GM19351 (cell line): ENCODE measurements around the gene GALR2.

Experiments used
- ATAC-seq: cut with Tn5 transposase; IDR thresholded peaks from one replicate; pipeline ENCODE4 v1.9.1; 2021; ENCODE audit warnings: mild to moderate bottlenecking, moderate library complexity; ENCODE audit not compliant: unreplicated experiment

The GALR2 gene

DNA sequence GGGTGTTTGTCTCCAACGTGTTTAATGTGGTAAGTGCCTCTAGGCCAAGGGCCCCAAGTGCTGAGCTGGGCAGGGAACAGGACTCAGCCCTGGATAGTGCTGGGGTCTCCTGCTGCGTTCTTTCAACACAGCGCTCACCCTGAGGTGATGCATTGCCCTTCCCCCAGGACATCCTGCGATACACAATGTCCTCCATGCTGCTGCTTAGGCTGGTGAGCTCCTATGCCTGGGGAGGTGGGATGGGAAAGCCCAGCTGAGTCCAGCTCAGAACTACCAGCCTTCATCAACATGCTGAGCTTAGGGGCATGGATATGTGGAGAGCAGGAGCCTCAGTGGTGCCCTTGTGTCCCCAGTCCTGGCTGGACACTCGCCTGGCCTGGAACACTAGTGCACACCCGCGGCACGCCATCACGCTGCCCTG is 5.0 kb downstream of the GALR2 start:
- no peak for ATAC-seq

- no peak for ATAC-seq
These were observed 5.6 kb downstream of the GALR2 start for GRCh38 chr17:76079956-76080767.

GRCh38 chr17:76080768-76081287 is 6.2 kb downstream of the GALR2 start:
- no peak for ATAC-seq

DNA sequence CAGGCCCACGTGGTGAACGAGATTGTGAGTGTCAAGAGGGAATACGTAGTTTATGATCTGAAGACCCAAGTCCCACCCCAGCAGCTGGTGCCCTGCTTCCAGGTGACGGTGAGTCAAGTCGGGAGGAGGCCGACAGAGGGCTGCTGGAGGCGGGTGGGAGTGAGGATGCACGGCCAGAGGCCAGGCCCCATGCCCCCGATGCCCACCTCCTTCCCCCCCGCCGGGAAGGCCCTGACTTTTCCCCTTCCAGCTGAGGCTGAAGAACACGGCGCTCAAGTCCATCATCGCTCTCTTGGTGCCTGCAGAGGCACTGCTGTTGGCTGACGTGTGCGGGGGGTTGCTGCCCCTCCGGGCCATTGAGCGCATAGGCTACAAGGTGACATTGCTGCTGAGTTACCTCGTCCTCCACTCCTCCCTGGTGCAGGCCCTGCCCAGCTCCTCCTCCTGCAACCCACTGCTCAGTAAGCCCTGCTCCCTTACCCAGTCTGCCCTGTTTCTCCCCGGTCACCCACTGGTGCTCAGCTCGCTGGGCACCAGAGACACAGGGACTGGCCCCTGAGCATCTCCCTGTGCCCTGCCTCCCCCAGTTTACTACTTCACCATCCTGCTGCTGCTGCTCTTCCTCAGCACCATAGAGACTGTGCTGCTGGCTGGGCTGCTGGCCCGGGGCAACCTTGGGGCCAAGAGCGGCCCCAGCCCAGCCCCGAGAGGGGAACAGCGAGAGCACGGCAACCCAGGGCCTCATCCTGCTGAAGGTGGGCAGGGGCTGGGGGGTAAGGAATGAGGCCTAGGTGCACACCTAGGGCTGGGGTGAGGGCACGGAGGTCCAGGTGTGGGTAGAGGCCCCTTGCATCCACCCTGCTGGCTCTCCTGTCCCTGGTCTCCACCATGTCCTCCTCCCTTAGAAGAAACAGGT is 7.0 kb downstream of the GALR2 start:
- no peak for ATAC-seq

DNA sequence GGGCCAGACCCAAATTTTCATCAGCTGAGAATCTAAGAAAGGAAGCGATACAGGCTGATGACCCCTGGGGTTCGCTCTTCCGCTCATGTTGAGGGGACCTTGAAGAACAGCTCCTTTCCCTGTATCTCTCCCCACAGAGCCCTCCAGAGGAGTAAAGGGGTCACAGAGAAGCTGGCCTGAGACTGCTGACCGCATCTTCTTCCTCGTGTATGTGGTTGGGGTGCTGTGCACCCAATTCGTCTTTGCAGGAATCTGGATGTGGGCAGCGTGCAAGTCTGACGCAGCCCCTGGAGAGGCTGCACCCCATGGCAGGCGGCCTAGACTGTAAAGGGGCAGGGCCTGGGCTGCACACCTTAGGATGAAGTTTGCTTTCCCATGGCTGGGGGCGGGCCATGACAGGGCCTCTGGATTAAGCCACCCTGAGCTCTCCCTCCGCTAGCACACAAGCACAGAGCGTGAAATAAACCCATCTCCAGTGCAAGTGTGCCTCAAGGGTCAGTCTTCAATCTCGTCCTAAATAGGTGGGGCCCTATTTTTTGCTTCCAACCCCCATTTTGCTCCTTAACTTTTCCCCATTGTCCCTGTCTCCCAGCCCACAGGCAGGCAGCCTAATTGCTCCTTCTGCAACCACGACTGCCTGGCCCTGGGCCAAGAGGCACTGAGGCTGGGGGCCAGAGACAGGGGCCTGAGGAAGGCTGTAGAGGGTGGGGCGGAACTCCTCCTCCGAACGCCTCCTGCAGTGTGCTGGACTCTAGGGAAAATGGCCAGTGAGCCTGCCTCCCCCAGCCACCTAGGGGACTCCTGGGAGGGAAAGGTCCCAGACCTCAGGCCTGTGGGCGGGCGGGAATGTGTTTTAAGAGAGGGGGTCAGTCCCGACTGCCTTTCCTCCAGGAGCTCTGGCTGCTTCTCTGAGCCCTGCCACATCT is 8.0 kb downstream of the GALR2 start:
- no peak for ATAC-seq

- no peak for ATAC-seq
These were observed 9.1 kb downstream of the GALR2 start for GRCh38 chr17:76083536-76084182.

GRCh38 chr17:76085066-76085730 is 10.6 kb downstream of the GALR2 start:
- ATAC-seq: no peak

GRCh38 chr17:76085731-76086366 is 11.3 kb downstream of the GALR2 start:
- no peak for ATAC-seq

DNA sequence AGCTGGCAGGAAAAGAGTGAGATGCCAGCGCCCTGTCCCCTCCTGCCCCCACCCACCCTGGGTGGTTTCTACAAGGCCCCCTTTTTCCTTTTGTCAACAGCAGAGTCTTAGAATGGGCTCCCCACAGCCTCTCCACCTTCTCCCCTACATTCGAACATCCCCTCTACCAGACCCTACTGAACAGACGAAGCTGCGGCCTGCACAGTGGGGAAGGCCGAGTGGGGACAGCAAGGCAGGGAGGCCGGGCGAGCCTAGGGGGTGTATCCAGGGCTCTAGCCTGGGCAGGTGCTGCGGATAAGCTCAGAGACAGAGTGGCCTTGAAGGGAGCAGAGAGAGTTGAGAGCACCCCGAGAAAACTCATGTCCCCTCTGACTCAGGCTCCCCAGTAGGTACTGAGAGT is 11.8 kb downstream of the GALR2 start:
- no peak for ATAC-seq

- no peak for ATAC-seq
These were observed 12.9 kb downstream of the GALR2 start for GRCh38 chr17:76087531-76087930.

DNA sequence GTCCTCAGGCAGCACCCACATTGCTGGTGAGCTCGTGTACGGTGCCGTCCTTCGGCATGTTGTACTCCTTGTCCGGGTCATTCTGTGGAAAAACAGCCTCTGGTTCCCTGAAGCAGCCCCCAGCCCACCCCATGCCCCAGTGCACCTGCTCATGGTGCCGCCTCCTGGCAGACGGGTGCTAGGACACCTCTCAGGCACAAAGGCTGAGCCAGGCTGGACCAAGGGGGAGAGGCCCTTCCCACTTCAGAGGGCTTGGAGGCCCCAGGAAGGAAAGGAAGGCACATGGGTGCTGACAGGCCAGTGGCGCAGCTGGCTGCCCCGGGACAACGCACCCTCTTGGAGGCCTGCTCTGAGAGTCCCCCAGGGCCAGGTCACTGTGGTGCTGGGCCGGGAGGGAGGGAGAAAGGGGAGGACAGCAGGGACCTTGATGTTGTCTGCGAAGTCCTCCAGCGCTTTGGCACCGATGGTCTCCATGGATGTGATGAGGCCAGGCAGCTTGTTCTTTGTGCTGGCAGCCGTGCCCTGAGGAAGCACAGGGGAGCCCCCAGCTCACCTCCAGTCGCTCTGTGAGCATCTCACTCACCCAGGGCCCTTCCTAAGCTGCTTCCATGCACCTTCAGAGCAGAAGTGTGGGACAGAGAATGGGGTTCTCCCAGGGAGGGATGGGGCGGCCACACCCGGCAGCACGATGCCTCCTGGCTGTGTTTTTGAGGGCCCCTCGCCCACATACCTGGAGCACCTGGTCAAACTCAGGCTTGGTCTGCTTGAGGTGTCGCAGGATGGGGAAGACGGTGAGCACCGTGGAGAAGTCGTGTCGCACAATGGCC is 13.7 kb downstream of the GALR2 start:
- no peak for ATAC-seq

GRCh38 chr17:76088868-76089576 is 14.4 kb downstream of the GALR2 start:
- ATAC-seq: no peak

- no peak for ATAC-seq
These were observed 15.3 kb downstream of the GALR2 start for GRCh38 chr17:76089680-76090516.

- ATAC-seq: no peak
These were observed 16.0 kb downstream of the GALR2 start for GRCh38 chr17:76090517-76091129.

DNA sequence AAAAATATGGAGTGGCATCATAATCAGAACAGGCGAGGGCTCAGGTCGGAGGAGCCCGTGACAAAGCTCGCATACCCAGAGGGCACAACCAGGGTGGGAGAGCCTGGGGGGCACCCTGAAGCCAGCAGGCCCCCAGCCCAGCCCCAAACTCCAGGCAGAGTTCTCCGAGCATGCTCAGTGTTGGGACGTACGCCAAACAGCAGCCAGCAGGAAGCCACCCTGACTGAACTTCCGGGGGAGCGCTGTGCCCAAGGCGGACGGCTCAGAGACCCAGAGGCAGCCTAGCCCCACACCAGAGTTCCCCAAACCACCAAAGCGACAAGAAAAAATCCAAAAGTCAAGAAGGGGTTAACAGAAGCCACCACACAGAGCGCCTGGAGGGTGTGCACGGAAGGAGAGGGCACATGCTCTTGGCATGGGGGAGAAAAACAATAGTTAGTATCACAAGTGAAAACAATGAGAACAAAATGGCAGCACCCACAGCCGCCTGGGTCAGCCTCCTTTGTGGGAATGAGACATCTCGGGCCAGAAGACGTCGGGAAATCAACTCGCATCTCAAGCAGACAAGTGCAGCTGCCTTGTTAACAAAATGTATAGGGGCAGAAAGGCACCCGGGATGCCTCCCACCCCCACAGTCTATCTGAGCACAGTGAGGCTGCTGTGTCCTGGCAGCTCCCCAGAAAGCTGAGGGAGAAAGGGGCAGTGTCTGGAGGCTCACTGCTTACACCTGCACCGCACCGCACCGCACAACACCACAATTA is 17.1 kb downstream of the GALR2 start:
- ATAC-seq: no peak
